ENCODE data around the gene UBE2Q1.

Gene UBE2Q1

GRCh38 chr1:154512760-154513159 is 45.7 kb downstream of the UBE2Q1 start:
- no peak for DNase-seq (ENCODE audit: low read depth in 1 of 2, low spot score in 1 of 2)

- no peak for DNase-seq (ENCODE audit: low read depth in 1 of 2, low spot score in 1 of 2)
Observed at GRCh38 chr1:154503898-154504297, 54.6 kb downstream of the UBE2Q1 start.

GRCh38 chr1:154502744-154503115 is 55.7 kb downstream of the UBE2Q1 start:
- DNase-seq (ENCODE audit: low read depth in 1 of 2, low spot score in 1 of 2): no peak

GRCh38 chr1:154502066-154502743 is 56.3 kb downstream of the UBE2Q1 start, which contains the start of the genes SHE and TDRD10:
SHE (minus strand) TSS chr1:154502412; CDS start chr1:154502026, 386 bp downstream.
TDRD10 (plus strand) TSS chr1:154502219; CDS start chr1:154506904, 4,685 bp downstream.
- DNase-seq (ENCODE audit: low read depth in 1 of 2, low spot score in 1 of 2): no peak

GRCh38 chr1:154501423-154502065 is 56.9 kb downstream of the UBE2Q1 start:
- DNase-seq (ENCODE audit: low read depth in 1 of 2, low spot score in 1 of 2): no peak

GRCh38 chr1:154500533-154500932 is 57.9 kb downstream of the UBE2Q1 start:
- DNase-seq (ENCODE audit: low read depth in 1 of 2, low spot score in 1 of 2): no peak

GRCh38 chr1:154499446-154499845 is 59.0 kb downstream of the UBE2Q1 start:
- DNase-seq (ENCODE audit: low read depth in 1 of 2, low spot score in 1 of 2): no peak
